ENCODE results near the gene NBL1. TPM values are rescaled to one million over a fixed set of nuclear protein-coding genes. Genes with fewer than 3 reads are reported as not detected.
"Not testable (repeated sequence)": the region's sequence is repeated elsewhere in the genome, so short reads cannot be mapped to it uniquely, and the experiment has no call there.

The NBL1 gene
- total and polyA plus RNA-seq, 2 donors, result 21.7 to 47.6 TPM

DNA sequence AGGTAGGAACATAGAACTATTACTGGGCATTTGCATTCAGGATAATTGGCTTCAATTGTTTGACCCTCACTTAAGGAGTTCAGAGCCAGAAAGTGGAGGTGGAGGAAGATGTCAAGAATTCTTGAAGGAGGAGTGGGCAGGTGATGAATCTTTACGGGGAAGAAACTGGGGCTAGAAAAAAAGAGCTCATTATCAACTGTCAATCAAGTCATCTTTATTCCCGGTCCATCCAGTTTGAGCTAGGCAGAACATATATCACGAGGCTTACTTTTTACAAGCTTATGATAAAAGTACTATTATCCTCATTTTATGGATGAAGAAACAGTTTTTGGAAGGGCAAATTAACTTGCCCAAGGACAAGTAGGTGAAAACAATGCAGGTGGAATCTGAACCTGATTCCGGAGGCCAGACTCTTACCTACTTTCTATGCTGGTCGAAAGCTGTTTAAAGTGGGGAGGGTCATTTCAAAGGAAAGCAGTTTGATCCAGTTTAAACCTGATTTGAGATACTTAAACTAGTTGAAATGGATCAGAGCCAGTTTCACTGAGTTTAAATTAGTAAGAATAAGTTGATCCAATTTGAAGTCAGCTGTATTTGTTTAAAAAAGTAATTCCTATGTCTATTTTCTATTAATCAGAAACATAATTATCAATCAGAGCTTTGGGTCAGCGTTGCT is 13.3 kb upstream of the NBL1 start:
- DNase-seq (ENCODE audit: low read depth in 6 of 9, low spot score in 9 of 9), result no peak
- no peak overlapping the region for H3K27ac ChIP-seq (ENCODE audit: low read depth in 1 of 2, low read length in 1 of 2)
- 97% methylated on average over 6 of the region's 6 CpGs for WGBS
- no peaks in the 10 kb centered on the region for H3K27me3 ChIP-seq (ENCODE audit: control insufficient read depth in 2 of 2, insufficient read depth in 1 of 2, low read length in 1 of 2)
- H3K36me3 ChIP-seq (ENCODE audit: control insufficient read depth in 2 of 2, insufficient read depth in 2 of 2, low read length in 1 of 2), result peaks cover 19 to 23% of the 10 kb centered on the region in 2 donors
- H3K4me3 ChIP-seq (ENCODE audit: low read length in 2 of 2), result no peak overlapping the region
- H3K9me3 ChIP-seq (ENCODE audit: control insufficient read depth in 2 of 2, insufficient read depth in 1 of 2, low read length in 1 of 2), result no peaks in the 10 kb centered on the region
- H3K4me1 ChIP-seq (ENCODE audit: control insufficient read depth in 2 of 2, insufficient read depth in 2 of 2, low read length in 2 of 2), result no peaks in the 10 kb centered on the region

DNA sequence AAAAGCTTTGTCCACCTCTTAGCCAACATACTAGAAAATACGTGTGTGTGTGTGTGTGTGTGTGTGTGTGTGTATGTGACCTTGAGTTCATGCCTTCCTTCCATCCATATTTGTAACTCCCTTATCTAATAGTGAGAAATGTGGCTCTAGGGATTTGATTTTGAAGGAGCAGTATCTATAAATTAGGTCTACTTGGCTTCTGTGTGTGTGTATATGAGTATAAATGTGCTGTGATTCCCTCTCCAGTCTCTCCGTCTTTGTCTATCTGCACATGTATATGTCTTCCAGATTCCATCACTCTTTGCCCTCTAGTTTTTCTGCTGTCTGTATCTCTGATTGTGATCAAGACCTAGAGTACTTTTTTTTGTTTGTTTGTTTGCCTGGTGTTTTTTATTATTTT is 11.9 kb upstream of the NBL1 start:
- Histone ChIP-seq H3K27ac (ENCODE audit: low read depth in 1 of 2, low read length in 1 of 2) (no peak overlapping the region), H3K27me3 (ENCODE audit: control insufficient read depth in 2 of 2, insufficient read depth in 1 of 2, low read length in 1 of 2) (no peaks in the 10 kb centered on the region), H3K9me3 (ENCODE audit: control insufficient read depth in 2 of 2, insufficient read depth in 1 of 2, low read length in 1 of 2) (no peaks in the 10 kb centered on the region), H3K4me3 (ENCODE audit: low read length in 2 of 2) (no peak overlapping the region), H3K36me3 (ENCODE audit: control insufficient read depth in 2 of 2, insufficient read depth in 2 of 2, low read length in 1 of 2) (peaks cover 9% of the 10 kb centered on the region in 2 donors), H3K4me1 (ENCODE audit: control insufficient read depth in 2 of 2, insufficient read depth in 2 of 2, low read length in 2 of 2) (no peaks in the 10 kb centered on the region)
- WGBS, result 97% methylated on average over 2 of the region's 2 CpGs
- DNase-seq (ENCODE audit: low read depth in 6 of 9, low spot score in 9 of 9), result no peak

DNA sequence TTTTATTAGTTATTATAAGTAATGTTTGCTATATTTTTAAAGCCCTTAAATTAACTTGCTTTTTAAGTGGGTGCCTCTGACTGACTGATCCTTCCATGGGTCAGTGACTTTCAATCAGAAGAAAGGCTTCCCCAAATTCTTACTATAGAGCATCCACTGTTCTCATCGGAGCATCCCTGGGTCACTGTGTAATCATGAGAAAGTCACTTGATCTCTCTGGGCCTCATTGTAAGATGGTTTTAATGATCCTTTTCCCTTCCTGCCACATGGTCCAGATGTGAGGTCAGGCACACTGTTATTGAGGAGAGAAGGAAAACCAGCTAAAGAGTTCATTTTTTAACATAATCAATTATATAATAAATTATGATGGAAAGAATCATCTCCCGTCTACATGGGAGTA is 11.0 kb upstream of the NBL1 start:
- DNase-seq (ENCODE audit: low read depth in 6 of 9, low spot score in 9 of 9), result no peak
- H3K4me1 ChIP-seq (ENCODE audit: control insufficient read depth in 2 of 2, insufficient read depth in 2 of 2, low read length in 2 of 2), result no peaks in the 10 kb centered on the region
- no peaks in the 10 kb centered on the region for H3K9me3 ChIP-seq (ENCODE audit: control insufficient read depth in 2 of 2, insufficient read depth in 1 of 2, low read length in 1 of 2)
- H3K27ac ChIP-seq (ENCODE audit: low read depth in 1 of 2, low read length in 1 of 2), result no peak overlapping the region
- H3K36me3 ChIP-seq (ENCODE audit: control insufficient read depth in 2 of 2, insufficient read depth in 2 of 2, low read length in 1 of 2), result peaks cover 3% of the 10 kb centered on the region in 2 donors
- 95% methylated on average over 2 of the region's 2 CpGs for WGBS
- no peak overlapping the region for H3K4me3 ChIP-seq (ENCODE audit: low read length in 2 of 2)
- peaks cover 0 to 2% of the 10 kb centered on the region in 2 donors for H3K27me3 ChIP-seq (ENCODE audit: control insufficient read depth in 2 of 2, insufficient read depth in 1 of 2, low read length in 1 of 2)

DNA sequence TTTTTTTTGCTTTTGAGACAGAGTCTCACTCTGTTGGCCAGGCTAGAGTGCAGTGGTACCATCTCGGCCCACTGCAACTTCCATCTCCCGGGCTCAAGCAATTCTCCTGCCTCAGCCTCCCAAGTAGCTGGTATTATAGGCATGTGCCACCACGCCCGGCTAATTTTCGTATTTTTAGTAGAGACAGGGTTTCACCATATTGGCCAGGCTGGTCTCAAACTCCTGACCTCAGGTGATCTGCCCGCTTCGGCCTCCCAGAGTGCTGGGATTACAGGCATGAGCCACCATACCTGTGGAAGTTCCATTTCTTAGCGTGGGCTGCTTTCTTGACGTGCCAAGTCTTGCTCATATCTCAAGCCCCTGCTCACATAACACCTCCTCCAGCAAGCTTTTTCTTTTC is 9.0 kb upstream of the NBL1 start:
- H3K36me3 ChIP-seq (ENCODE audit: control insufficient read depth in 2 of 2, insufficient read depth in 2 of 2, low read length in 1 of 2); DNase-seq (ENCODE audit: low read depth in 6 of 9, low spot score in 9 of 9); H3K4me3 ChIP-seq (ENCODE audit: low read length in 2 of 2); H3K27ac ChIP-seq (ENCODE audit: low read depth in 1 of 2, low read length in 1 of 2); H3K27me3 ChIP-seq (ENCODE audit: control insufficient read depth in 2 of 2, insufficient read depth in 1 of 2, low read length in 1 of 2); H3K4me1 ChIP-seq (ENCODE audit: control insufficient read depth in 2 of 2, insufficient read depth in 2 of 2, low read length in 2 of 2); H3K9me3 ChIP-seq (ENCODE audit: control insufficient read depth in 2 of 2, insufficient read depth in 1 of 2, low read length in 1 of 2): not testable (repeated sequence)
- 97% methylated on average over 9 of the region's 9 CpGs for WGBS

DNA sequence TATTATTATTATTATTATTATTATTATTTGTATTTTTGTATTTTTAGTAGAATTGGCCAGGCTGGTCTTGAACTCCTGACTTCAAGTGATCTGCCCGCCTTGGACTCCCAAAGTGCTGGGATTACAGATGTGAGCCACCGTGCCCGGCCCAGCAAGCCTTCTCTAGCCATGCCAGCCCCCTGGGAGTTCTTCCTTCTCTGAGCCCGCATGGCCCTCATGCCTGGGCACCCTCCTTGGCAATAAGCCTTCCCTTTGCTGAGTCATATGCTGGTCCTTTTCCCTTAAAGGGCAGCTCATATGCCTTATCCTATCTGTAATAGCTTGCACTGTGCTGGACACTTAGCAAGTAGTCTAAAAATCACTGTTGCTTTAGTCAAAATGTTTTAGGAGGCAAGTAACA is 8.5 kb upstream of the NBL1 start:
- H3K4me1 ChIP-seq (ENCODE audit: control insufficient read depth in 2 of 2, insufficient read depth in 2 of 2, low read length in 2 of 2), result no peaks in the 10 kb centered on the region
- no peaks in the 10 kb centered on the region for H3K9me3 ChIP-seq (ENCODE audit: control insufficient read depth in 2 of 2, insufficient read depth in 1 of 2, low read length in 1 of 2)
- H3K4me3 ChIP-seq (ENCODE audit: low read length in 2 of 2), result no peak overlapping the region
- WGBS, result 97% methylated on average over 4 of the region's 4 CpGs
- no peaks in the 10 kb centered on the region for H3K36me3 ChIP-seq (ENCODE audit: control insufficient read depth in 2 of 2, insufficient read depth in 2 of 2, low read length in 1 of 2)
- no peak overlapping the region for H3K27ac ChIP-seq (ENCODE audit: low read depth in 1 of 2, low read length in 1 of 2)
- peaks cover 0 to 7% of the 10 kb centered on the region in 2 donors for H3K27me3 ChIP-seq (ENCODE audit: control insufficient read depth in 2 of 2, insufficient read depth in 1 of 2, low read length in 1 of 2)
- no peak for DNase-seq (ENCODE audit: low read depth in 6 of 9, low spot score in 9 of 9)

DNA sequence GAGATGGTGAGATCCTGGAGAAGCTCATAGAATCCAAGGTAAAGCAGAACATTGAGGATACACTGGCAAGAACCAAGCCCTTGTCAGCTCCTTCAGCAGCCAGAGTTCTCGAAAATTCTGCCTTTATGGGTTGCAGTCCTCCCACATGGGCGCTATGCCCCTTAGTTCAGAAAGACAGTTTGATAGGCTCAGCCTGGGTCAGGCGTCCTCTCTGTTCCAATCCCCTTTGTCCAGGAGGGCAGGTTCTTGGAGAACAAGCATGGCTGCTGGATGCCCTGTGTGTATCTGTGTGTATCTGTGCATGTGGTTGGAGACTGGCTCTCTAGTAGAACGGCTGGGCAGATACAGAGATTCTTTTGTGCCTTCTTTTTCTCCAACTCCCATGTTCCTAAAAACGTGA is 8.0 kb upstream of the NBL1 start:
- DNase-seq (ENCODE audit: low read depth in 6 of 9, low spot score in 9 of 9), result no peak
- H3K4me3 ChIP-seq (ENCODE audit: low read length in 2 of 2), result no peak overlapping the region
- no peaks in the 10 kb centered on the region for H3K4me1 ChIP-seq (ENCODE audit: control insufficient read depth in 2 of 2, insufficient read depth in 2 of 2, low read length in 2 of 2)
- 97% methylated on average over 5 of the region's 5 CpGs for WGBS
- H3K9me3 ChIP-seq (ENCODE audit: control insufficient read depth in 2 of 2, insufficient read depth in 1 of 2, low read length in 1 of 2), result no peaks in the 10 kb centered on the region
- peaks cover 1 to 11% of the 10 kb centered on the region in 2 donors for H3K27me3 ChIP-seq (ENCODE audit: control insufficient read depth in 2 of 2, insufficient read depth in 1 of 2, low read length in 1 of 2)
- H3K27ac ChIP-seq (ENCODE audit: low read depth in 1 of 2, low read length in 1 of 2), result no peak overlapping the region
- no peaks in the 10 kb centered on the region for H3K36me3 ChIP-seq (ENCODE audit: control insufficient read depth in 2 of 2, insufficient read depth in 2 of 2, low read length in 1 of 2)

DNA sequence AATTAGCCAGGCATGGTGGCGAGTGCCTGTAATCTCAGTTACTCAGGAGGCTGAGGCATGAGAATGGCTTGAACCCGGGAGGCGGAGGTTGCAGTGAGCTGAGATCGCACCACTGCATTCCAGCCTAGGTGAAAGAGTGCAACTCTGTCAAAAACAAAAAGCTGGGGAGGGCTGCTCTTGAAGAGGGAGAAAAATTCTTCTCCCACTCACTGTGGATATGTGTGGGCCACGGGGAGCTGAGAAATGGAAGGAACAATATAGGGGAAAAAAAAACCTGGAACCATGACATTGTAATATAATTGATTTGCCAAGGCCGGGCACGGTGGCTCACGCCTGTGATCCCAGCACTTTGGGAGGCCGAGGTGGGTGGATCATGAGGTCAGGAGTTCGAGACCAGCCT is 7.4 kb upstream of the NBL1 start:
- peaks cover 3 to 18% of the 10 kb centered on the region in 2 donors for H3K27me3 ChIP-seq (ENCODE audit: control insufficient read depth in 2 of 2, insufficient read depth in 1 of 2, low read length in 1 of 2)
- H3K4me1 ChIP-seq (ENCODE audit: control insufficient read depth in 2 of 2, insufficient read depth in 2 of 2, low read length in 2 of 2); H3K4me3 ChIP-seq (ENCODE audit: low read length in 2 of 2); H3K27ac ChIP-seq (ENCODE audit: low read depth in 1 of 2, low read length in 1 of 2); DNase-seq (ENCODE audit: low read depth in 6 of 9, low spot score in 9 of 9); H3K9me3 ChIP-seq (ENCODE audit: control insufficient read depth in 2 of 2, insufficient read depth in 1 of 2, low read length in 1 of 2); H3K36me3 ChIP-seq (ENCODE audit: control insufficient read depth in 2 of 2, insufficient read depth in 2 of 2, low read length in 1 of 2): not testable (repeated sequence)
- WGBS, result 97% methylated on average over 10 of the region's 10 CpGs

DNA sequence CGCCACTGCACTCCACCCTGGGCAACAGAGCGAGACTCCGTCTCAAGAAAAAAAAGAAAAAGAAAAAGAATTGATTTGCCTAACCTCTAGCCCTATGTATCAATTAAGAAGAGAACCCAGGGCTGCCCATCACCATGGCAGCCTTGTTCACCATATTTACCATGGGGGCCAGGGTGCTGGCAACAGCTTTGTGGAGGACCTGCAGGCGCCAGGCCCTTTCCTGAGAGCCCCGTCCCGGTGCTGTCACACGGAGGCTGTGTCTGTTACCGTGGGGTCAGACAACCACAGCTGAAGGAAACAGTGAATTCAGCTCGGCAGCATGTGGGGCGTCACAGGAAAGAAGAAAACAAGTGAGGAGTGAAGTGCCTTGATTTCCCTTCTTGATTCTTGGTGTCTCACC is 6.5 kb upstream of the NBL1 start:
- no peaks in the 10 kb centered on the region for H3K9me3 ChIP-seq (ENCODE audit: control insufficient read depth in 2 of 2, insufficient read depth in 1 of 2, low read length in 1 of 2)
- H3K27ac ChIP-seq (ENCODE audit: low read depth in 1 of 2, low read length in 1 of 2), result no peak overlapping the region
- no peaks in the 10 kb centered on the region for H3K36me3 ChIP-seq (ENCODE audit: control insufficient read depth in 2 of 2, insufficient read depth in 2 of 2, low read length in 1 of 2)
- H3K4me3 ChIP-seq (ENCODE audit: low read length in 2 of 2), result no peak overlapping the region
- H3K27me3 ChIP-seq (ENCODE audit: control insufficient read depth in 2 of 2, insufficient read depth in 1 of 2, low read length in 1 of 2), result peaks cover 3 to 26% of the 10 kb centered on the region in 2 donors
- no peak for DNase-seq (ENCODE audit: low read depth in 6 of 9, low spot score in 9 of 9)
- no peaks in the 10 kb centered on the region for H3K4me1 ChIP-seq (ENCODE audit: control insufficient read depth in 2 of 2, insufficient read depth in 2 of 2, low read length in 2 of 2)
- 86% methylated on average over 10 of the region's 10 CpGs for WGBS

DNA sequence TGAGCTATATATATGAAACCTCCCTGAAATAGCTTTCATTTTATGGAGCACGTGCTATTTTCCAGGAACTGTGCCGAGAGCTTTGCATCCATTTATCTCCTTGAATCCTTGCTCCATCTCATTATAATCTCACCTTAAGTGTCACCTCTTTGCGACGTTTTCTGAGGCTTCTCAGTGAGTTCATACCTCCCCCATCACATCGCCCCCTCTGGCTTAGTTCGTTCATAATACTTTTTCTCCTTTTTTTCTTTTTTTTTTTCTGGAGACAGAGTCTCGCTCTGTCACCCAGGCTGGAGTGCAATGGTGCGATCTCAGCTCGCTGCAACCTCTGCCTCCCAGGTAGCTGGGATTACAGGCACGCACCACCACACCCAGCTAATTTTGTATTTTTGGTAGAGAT is 4.9 kb upstream of the NBL1 start:
- H3K27me3 ChIP-seq (ENCODE audit: control insufficient read depth in 2 of 2, insufficient read depth in 1 of 2, low read length in 1 of 2), result peaks cover 18 to 39% of the 10 kb centered on the region in 2 donors
- not testable (repeated sequence) for H3K4me1 ChIP-seq (ENCODE audit: control insufficient read depth in 2 of 2, insufficient read depth in 2 of 2, low read length in 2 of 2); H3K9me3 ChIP-seq (ENCODE audit: control insufficient read depth in 2 of 2, insufficient read depth in 1 of 2, low read length in 1 of 2); H3K4me3 ChIP-seq (ENCODE audit: low read length in 2 of 2); DNase-seq (ENCODE audit: low read depth in 6 of 9, low spot score in 9 of 9); H3K36me3 ChIP-seq (ENCODE audit: control insufficient read depth in 2 of 2, insufficient read depth in 2 of 2, low read length in 1 of 2); H3K27ac ChIP-seq (ENCODE audit: low read depth in 1 of 2, low read length in 1 of 2)
- WGBS, result 88% methylated on average over 10 of the region's 10 CpGs
